D721Med (cell line): ENCODE results near the gene PID1.

ENCODE experiments used
- DNase-seq: peaks from one replicate; pipeline ENCODE4 v3.0.0; 2011; ENCODE audit warnings: low spot score; ENCODE audit not compliant: insufficient read length
- FAIRE-seq: peaks from 2 replicates; lab custom pipeline; 2011; peaks lifted over from hg19 to GRCh38; lab: Jason Lieb, UNC
- CTCF ChIP-seq: IDR thresholded peaks from 2 replicates; pipeline ENCODE4 v1.5.1; 2012; ENCODE audit warnings: mild to moderate bottlenecking, control low read depth; ENCODE audit not compliant: insufficient read depth; ENCODE audit errors: missing control alignments

The PID1 gene

GRCh38 chr2:229265727-229266126 is 5.4 kb downstream of the PID1 start:
- FAIRE-seq (no peak), DNase-seq (no peak)
- no peak for TF ChIP-seq CTCF

GRCh38 chr2:229261599-229261998 is 9.5 kb downstream of the PID1 start:
- TF ChIP-seq CTCF = no peak
- no peak for FAIRE-seq
- no peak for DNase-seq

- TF ChIP-seq CTCF = no peak
- FAIRE-seq (no peak), DNase-seq (no peak)
These were observed 10.0 kb downstream of the PID1 start for GRCh38 chr2:229261076-229261475.

- DNase-seq (no peak), FAIRE-seq (no peak)
- TF ChIP-seq CTCF = no peak
These were observed 13.1 kb downstream of the PID1 start for GRCh38 chr2:229257985-229258384.

- no peak for DNase-seq
- FAIRE-seq = no peak
- no peak for TF ChIP-seq CTCF
These were observed 14.7 kb downstream of the PID1 start for GRCh38 chr2:229256376-229256775.

GRCh38 chr2:229254206-229254605 is 16.9 kb downstream of the PID1 start:
- no peak for TF ChIP-seq CTCF

GRCh38 chr2:229252996-229253395 is 18.1 kb downstream of the PID1 start:
- no peak for TF ChIP-seq CTCF
- FAIRE-seq = no peak
- DNase-seq = no peak

More at GRCh38 chr2:229254206-229254605, 16.9 kb downstream of the PID1 start:
- FAIRE-seq = no peak
- DNase-seq = no peak
